ENCODE measurements around the gene CDH3.

Gene CDH3

DNA sequence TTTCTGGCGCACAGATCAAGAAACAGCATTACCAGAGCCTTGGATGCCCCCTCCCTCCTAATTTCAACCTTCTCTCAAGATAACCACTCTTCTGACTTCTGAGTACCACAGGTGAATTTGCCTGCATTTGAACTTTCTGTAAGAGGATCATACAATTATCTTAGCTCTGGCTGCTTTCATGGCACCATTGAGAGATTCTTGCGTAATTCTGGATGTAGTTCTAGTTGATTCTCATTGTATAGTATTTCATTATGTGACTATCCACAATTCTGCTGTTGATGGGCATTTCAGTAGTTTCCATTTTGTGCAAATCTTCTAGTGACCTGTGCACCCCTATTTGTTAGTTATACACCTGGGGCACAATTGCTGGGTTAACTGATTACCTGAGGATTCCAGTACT, 7.5 kb downstream of the CDH3 start:
- DNase-seq = no peak

DNA sequence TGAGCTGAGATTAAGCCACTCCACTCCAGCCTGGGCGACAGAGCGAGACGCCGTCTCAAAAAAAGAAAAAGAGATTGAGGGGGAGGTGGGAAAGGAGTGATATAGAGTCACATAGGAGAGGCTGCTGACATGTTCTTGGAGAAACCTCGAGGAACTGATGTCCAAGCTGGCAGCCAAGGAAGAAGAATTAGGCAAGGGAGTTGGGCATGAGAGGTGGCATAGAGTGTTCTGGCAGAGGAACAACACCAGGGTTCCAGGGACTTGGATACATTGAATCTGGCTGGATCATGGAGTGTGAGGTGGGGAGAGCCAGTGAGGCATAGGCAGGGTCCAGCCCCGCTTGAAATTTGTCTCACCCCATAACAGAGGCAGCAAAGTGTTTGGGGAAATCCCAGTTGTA, 10.7 kb downstream of the CDH3 start:
- no peak for DNase-seq

DNA sequence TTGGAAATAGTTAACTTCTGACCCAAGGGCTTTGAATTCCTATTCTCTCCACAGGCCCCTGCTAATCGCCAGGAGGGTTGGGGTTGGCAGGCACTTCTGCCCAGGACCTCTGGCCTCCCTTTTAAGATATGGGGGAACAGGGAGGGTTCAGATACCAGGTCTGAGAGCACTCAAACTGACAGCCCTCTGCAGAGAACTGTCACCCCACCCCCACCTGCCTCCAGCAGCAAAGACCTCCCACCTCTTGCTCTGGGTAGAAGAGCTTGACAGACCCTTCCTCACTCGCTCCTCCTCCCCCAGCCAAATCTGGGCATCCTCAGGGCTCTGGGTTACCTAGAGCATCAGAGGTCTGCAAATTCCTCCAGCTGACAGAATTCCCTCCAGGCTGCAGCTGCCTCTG, 11.6 kb downstream of the CDH3 start:
- DNase-seq = no peak

GRCh38 chr16:68658341-68658973, 13.3 kb downstream of the CDH3 start:
- peak; percentile 53 for DNase-seq

DNA sequence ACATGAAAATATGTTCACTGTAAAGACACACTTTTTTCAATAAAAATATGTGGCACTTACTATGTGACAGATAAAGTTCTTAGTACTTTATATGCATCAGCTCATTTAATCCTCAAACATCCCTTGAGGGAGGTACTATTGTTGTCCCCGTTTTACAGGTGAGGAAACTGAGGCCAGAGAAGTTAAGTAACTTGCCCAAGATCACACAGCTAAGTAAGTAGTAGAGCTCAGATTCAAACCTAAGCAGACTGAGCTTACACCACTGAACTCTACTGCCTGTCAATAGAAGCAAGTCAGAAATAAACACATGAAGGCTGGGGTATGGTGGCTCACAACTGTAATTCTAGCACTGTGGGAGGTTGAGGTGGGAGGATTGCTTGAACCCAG, 13.9 kb downstream of the CDH3 start:
- DNase-seq = no peak

DNA sequence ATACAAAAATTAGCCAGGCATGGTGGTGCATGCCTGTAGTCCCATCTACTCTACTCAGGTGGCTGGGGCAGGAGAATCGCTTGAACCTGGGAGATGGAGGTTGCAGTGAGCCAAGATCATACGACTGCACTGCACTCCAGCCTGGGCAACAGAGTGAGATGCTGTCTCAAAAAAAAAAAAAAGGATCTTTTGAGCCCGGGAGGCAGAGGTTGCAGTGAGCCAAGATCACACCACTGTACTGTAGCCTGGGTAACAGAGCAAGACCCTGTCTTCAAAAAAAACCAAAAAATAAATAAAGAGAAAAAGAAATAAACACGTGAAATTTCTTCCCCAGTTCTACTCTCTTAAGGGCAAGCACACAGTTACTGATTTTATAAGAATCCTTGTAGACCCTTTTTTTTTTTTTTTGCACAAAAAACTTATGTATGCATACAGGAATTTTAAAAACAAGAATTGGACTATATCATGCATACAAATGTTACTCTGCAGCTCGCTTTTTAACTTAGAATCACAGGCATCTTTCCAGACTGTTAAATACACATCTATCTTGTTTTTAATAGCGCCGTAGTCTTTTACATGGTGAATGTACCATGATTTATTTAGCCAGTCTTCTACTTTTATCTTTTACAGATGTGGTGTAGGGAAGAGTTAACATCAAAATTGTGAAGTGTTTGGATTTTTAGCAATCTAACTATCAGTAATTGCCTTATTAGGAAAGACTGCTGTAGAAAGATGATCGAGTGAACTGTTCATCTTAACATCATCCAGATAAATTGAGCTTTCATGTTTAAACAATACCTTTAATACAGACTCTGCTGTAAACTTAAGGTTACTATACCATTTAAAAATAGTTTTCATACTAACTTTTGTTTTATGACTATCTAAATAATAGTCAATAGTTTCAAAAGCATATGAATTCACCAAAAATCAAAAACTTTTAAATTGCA, 14.6 kb downstream of the CDH3 start:
- no peak for DNase-seq

DNA sequence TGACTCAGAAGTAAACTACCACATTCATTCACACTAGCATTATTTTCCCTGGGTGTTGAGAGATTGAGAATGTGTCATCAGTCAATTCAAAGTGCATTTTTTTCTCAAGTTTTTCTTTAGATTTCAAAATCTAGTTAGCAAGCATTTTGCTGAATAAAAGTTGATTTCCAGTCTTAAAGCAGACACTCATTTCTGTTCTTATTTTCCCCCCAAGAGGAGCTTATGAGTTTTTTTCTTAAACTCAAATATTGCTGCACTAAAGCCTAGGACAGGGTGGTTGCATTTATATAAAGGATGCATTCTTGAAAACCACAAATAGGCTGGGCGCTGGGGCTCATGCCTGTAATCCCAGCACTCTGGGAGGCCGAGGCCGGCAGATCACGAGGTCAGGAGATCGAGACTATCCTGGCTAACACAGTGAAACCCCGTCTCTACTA, 15.3 kb downstream of the CDH3 start:
- DNase-seq = peak; percentile 7

DNA sequence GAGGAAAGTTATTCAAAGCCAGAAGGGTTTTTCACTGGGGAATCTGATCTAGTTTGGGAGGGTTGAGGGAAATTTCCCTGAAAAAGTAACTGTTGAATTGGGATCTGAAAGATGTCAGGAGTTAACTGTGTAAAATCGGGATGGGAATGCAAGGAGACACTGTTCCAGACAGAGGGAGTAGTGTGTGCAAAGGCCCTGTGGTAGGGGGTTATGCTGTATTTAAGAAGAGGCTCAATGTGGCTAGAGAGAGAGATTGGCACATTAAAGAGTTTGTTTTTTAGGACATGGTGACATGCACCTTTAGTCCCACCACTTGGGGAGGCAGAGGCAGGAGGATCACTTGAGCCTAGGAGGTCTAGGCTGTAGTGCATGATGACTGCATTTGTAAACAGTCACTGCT, 16.9 kb downstream of the CDH3 start:
- DNase-seq = no peak

- DNase-seq = peak; percentile 26
These were observed 19.2 kb downstream of the CDH3 start for GRCh38 chr16:68664297-68664696.

DNA sequence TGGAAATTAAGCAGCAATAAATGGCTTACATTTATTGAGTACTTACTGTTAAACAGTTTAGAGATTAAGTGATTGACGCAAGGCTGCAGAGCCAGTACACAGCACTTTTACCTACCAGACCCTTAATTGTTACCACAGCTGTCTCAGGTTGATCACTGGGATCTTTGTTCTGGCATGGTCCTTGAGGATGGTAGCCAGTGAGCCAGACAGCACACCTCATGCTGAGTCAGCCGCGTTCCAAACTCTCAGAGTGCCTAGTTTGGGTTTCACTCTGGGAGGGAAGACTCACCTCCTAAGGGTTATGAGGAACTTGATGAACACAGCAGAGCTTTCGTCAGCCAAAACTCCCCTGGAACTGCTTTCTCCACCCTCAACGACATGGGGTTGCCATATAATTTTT, 20.4 kb downstream of the CDH3 start:
- no peak for DNase-seq

- no peak for DNase-seq
These were observed 23.2 kb downstream of the CDH3 start for GRCh38 chr16:68668266-68668665.

- DNase-seq = no peak
These were observed 31.2 kb downstream of the CDH3 start for GRCh38 chr16:68676113-68676860.

DNA sequence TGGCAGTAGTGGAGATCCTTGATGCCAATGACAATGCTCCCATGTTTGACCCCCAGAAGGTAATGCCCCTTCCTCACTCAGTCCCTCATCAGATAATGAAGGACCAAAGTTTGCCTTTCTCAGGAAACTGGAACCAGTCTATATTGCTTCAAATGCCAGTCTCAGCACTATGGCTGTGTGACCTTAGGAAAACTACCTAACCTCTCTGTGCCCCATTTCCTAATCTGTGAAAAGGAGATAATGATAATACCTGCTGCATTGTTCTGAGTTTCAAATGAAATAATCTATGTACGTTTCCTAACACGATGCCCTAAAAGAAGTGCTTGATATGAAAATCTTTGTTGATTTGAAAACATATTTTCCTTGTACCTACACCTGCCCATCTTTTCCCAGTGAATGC, 35.9 kb downstream of the CDH3 start:
- DNase-seq = no peak

DNA sequence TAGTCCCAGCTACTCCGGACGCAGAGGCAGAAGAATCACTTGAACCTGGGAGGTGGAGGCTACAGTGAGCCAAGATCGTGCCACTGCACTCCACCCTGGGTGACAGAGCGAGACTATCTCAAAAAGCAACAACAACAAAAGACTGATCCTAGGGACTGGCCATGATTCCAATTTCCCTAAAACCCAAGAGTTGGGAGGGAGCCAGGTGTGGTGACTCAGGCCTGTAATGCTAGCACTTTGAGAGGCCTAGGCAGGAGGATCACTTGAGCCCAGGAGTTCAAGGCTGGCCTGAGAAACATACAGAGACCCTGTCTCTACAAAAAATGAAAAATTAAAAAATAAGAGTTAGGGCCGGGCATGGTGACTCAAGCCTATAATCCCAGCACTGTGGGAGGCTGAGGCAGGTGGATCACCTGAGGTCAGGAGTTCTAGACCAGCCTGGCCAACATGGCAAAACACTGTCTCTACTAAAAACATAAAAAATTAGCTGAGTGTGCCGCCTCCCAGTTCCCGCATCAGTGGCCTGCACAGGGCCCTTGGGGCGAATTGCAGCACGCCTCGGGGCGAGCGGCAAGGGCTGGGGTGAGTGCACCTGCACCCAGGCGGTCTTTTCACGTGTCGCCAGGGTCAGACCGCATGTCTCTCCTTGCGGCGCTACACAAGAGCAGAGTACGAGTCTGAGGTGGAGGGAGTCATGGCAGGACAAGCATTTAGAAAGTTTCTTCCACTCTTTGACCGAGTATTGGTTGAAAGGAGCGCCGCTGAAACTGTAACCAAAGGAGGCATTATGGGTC, 40.8 kb downstream of the CDH3 start:
- no peak for DNase-seq

- DNase-seq = no peak
These were observed 41.8 kb downstream of the CDH3 start for GRCh38 chr16:68686905-68687304.

DNA sequence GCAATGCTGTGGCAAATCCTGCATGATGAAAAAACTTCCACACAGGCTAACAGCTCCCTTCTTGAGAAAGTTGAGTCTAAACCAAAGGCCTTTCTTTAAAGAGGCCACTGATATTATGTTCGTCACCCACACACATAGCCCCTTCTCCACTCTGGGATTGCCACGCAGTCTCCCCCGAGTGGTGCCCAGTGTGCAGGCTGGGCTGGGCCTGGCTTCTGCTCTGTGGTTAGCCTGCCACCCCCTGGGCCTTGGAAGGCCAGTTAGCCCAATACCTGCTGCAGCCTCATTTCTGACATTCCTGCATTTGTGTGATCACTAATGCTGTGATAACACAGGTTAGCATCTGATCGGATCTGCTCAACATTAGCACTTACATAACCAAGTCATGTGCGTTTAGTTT, 44.8 kb downstream of the CDH3 start:
- DNase-seq = no peak

- DNase-seq = no peak
These were observed 50.5 kb downstream of the CDH3 start for GRCh38 chr16:68695575-68695974.

GRCh38 chr16:68696514-68696913, 51.4 kb downstream of the CDH3 start:
- DNase-seq = no peak

DNA sequence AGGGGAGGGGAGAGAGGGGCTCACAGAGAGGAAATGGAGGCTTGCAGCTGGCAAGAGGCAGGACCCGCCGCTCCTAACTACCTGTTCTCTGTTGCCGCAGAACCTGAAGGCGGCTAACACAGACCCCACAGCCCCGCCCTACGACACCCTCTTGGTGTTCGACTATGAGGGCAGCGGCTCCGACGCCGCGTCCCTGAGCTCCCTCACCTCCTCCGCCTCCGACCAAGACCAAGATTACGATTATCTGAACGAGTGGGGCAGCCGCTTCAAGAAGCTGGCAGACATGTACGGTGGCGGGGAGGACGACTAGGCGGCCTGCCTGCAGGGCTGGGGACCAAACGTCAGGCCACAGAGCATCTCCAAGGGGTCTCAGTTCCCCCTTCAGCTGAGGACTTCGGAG, 53.0 kb downstream of the CDH3 start:
- DNase-seq = no peak

DNA sequence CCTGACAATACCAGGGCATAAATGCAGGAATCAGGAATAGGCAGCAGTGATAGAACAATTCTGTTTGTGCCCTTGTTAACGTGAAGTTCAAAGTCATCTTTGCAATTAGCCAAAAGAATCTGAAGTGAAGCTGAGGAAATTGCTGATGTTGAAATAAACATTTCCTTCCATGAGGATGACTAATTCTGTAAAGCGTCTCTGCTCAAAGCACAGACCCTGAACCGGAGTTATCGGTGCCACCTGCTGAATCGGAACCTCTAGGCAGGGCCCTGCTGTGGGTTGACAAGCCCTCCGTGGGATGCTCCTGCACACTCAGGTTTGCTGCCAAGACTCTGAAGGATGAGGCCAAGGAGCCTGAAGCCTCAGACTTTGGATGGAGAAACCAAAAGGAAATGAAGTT, 55.0 kb downstream of the CDH3 start:
- DNase-seq = peak; percentile 5

DNA sequence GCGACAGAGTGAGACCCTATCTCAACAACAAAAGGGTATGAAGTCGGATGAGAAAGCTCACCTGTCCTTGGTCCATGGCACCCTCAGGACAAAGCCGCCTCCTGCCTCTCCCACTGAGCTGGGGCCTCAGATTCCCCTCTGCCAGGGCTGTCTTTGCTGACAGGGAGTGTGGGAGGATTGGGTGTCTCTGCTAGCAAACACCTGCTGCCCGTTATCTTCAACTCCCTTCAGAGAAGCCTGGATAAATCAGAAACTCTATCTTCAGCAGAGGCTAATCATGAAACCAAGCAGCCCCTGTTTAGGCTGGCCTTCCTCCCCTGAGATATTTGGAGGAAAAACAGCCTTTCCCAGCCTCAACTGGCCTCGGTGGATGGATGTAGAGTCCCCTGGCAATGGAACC, 55.7 kb downstream of the CDH3 start:
- DNase-seq = no peak

GRCh38 chr16:68704232-68704867, 59.2 kb downstream of the CDH3 start:
- peak; percentile 82 for DNase-seq

Measured in kidney glomerular epithelial cell (primary cell).